ENCODE data around the gene ACOT12. TPM values are rescaled to one million over a fixed set of nuclear protein-coding genes. Genes with fewer than 3 reads are reported as not detected.

The ACOT12 gene
- total and polyA plus RNA-seq, 2 donors (not counting 3 experiments of a cell fraction or from before 2014, with no cell fraction given), result not detected

- Histone ChIP-seq H3K4me2 (ENCODE audit: insufficient read depth, low read length) (no peak overlapping the region), H3K27ac (ENCODE audit: insufficient read depth, low read depth, low read length) (no peak overlapping the region), H3K4me3 (replicated peaks in 1 of 3; ENCODE audit: insufficient read depth in 1 of 3, low read depth in 1 of 3, low read length in 3 of 3) (no peak overlapping the region), H2AFZ (ENCODE audit: low read depth, low read length) (no peak overlapping the region), H3K79me2 (ENCODE audit: control insufficient read depth, insufficient read depth, low read length) (no peaks in the 10 kb centered on the region), H3K4me1 (ENCODE audit: control insufficient read depth, extremely low read depth, insufficient read depth, low read length) (no peaks in the 10 kb centered on the region), H3K9me1 (replicated peaks; ENCODE audit: control insufficient read depth, extremely low read depth, insufficient read depth, low read length) (no peaks in the 10 kb centered on the region), H3K9ac (replicated peaks; ENCODE audit: extremely low read depth, insufficient read depth, low read length) (no peak overlapping the region), H3K9me3 (replicated peaks; ENCODE audit: control insufficient read depth, insufficient read depth, low read length) (no peaks in the 10 kb centered on the region), H3K27me3 (ENCODE audit: control insufficient read depth in 2 of 2, insufficient read depth in 2 of 2, low read length in 2 of 2) (no peaks in the 10 kb centered on the region), H4K20me1 (replicated peaks; ENCODE audit: control insufficient read depth, extremely low read depth, insufficient read depth, low read length) (no peaks in the 10 kb centered on the region), H3K36me3 (ENCODE audit: control insufficient read depth in 2 of 2, extremely low read depth in 1 of 2, insufficient read depth in 2 of 2, low read length in 2 of 2) (no peaks in the 10 kb centered on the region)
- TF ChIP-seq POLR2AphosphoS5 (IDR thresholded peaks at IDR 0.05; ENCODE audit: insufficient read depth, low read depth, low read length) (no peak), EZH2 (IDR thresholded peaks at IDR 0.05; ENCODE audit: borderline replicate concordance, low read depth, low read length, severe bottlenecking) (no peak), FOS (IDR thresholded peaks at IDR 0.05; ENCODE audit: borderline replicate concordance, insufficient read depth, low read length) (no peak), MAX (IDR thresholded peaks at IDR 0.05; ENCODE audit: insufficient read depth, insufficient read length) (no peak)
- FAIRE-seq (no peak), DNase-seq (ENCODE audit: low read depth, low spot score) (no peak)
- intact Hi-C loops (cut with micrococcal nuclease) (no loop called here), dilution Hi-C loops (cut with MboI; ENCODE audit: extremely low pct_ligation_motif_present, low sequenced_read_pairs) (no loop called here)
- ChIA-PET POLR2A (no interaction called here), CTCF (interaction anchor here (1.6 kb wide), 1 partner anchor 19 kb away, joined by 4 read pairs; no protein-coding TSS in a partner anchor)
- no TSS peak for BruUV-seq (replicated peaks)
Observed at GRCh38 chr5:81409896-81410295, 16.0 kb upstream of the ACOT12 start.

- CTCF ChIA-PET, result interaction anchor here (1.6 kb wide), 1 partner anchor 19 kb away, joined by 4 read pairs; no protein-coding TSS in a partner anchor
- no peak for FAIRE-seq
Observed at GRCh38 chr5:81409361-81409760, 15.4 kb upstream of the ACOT12 start.

More at GRCh38 chr5:81409361-81409760, 15.4 kb upstream of the ACOT12 start:
- TF ChIP-seq EZH2 (IDR thresholded peaks at IDR 0.05; ENCODE audit: borderline replicate concordance, low read depth, low read length, severe bottlenecking), result no peak
- no peak for TF ChIP-seq POLR2A (IDR thresholded peaks at IDR 0.05; ENCODE audit: low read depth, low read length)
- TF ChIP-seq FOS (IDR thresholded peaks at IDR 0.05; ENCODE audit: borderline replicate concordance, insufficient read depth, low read length), result no peak
- TF ChIP-seq JUN (IDR thresholded peaks at IDR 0.05; ENCODE audit: borderline replicate concordance, insufficient read depth, insufficient read length, low read depth), result no peak
- TF ChIP-seq MYC (IDR thresholded peaks at IDR 0.05; ENCODE audit: low read depth, low read length), result no peak
- TF ChIP-seq POLR2AphosphoS5 (IDR thresholded peaks at IDR 0.05; ENCODE audit: insufficient read depth, low read depth, low read length), result no peak
- TF ChIP-seq GATA2 (IDR thresholded peaks at IDR 0.05; ENCODE audit: insufficient read depth, insufficient read length, low read depth, low read length), result no peak
- TF ChIP-seq CTCF (IDR thresholded peaks at IDR 0.05; ENCODE audit: extremely low read depth in 1 of 2, insufficient read depth in 1 of 2, low read depth in 1 of 2, low read length in 2 of 2), result no peak
- TF ChIP-seq MAX (IDR thresholded peaks at IDR 0.05; ENCODE audit: insufficient read depth, insufficient read length), result no peak
- Histone ChIP-seq H3K9me1 (replicated peaks; ENCODE audit: control insufficient read depth, extremely low read depth, insufficient read depth, low read length) (no peaks in the 10 kb centered on the region), H3K27ac (ENCODE audit: insufficient read depth, low read depth, low read length) (no peak overlapping the region), H3K4me2 (ENCODE audit: insufficient read depth, low read length) (no peak overlapping the region), H3K27me3 (ENCODE audit: control insufficient read depth in 2 of 2, insufficient read depth in 2 of 2, low read length in 2 of 2) (no peaks in the 10 kb centered on the region), H4K20me1 (replicated peaks; ENCODE audit: control insufficient read depth, extremely low read depth, insufficient read depth, low read length) (no peaks in the 10 kb centered on the region), H3K4me1 (ENCODE audit: control insufficient read depth, extremely low read depth, insufficient read depth, low read length) (no peaks in the 10 kb centered on the region), H3K4me3 (replicated peaks in 1 of 3; ENCODE audit: insufficient read depth in 1 of 3, low read depth in 1 of 3, low read length in 3 of 3) (no peak overlapping the region), H2AFZ (ENCODE audit: low read depth, low read length) (no peak overlapping the region), H3K9me3 (replicated peaks; ENCODE audit: control insufficient read depth, insufficient read depth, low read length) (no peaks in the 10 kb centered on the region), H3K79me2 (ENCODE audit: control insufficient read depth, insufficient read depth, low read length) (no peaks in the 10 kb centered on the region), H3K36me3 (ENCODE audit: control insufficient read depth in 2 of 2, extremely low read depth in 1 of 2, insufficient read depth in 2 of 2, low read length in 2 of 2) (no peaks in the 10 kb centered on the region), H3K9ac (replicated peaks; ENCODE audit: extremely low read depth, insufficient read depth, low read length) (no peak overlapping the region)
- DNase-seq (ENCODE audit: low read depth, low spot score), result no peak
- dilution Hi-C loops (cut with MboI; ENCODE audit: extremely low pct_ligation_motif_present, low sequenced_read_pairs), result no loop called here
- POLR2A ChIA-PET, result no interaction called here
- intact Hi-C loops (cut with micrococcal nuclease), result no loop called here
- BruUV-seq (replicated peaks), result no TSS peak
